SK-N-SH treated with all-trans-retinoic acid at 6 μM for 48 hours (cell line): ENCODE results near the gene ST8SIA1.

Experiments used
- ATAC-seq: fragments of 200-7000 bp; cut with Tn5 transposase; 3 replicates; pipeline ENCODE4 v1.9.1; 2020; ENCODE audit warnings: mild to moderate bottlenecking, moderate library complexity
- ARNTL ChIP-seq: fragments of 450-650 bp; formaldehyde crosslinking; IDR thresholded peaks from 2 replicates; pipeline ENCODE4 v1.5.0; 2020; ENCODE audit warnings: low read depth, mild to moderate bottlenecking, moderate library complexity, borderline replicate concordance
- BACH2 ChIP-seq: fragments of 250-450 bp; sonication (Bioruptor Pico); IDR thresholded peaks from 2 replicates; pipeline ENCODE4 v1.9.0; 2021; ENCODE audit warnings: mild to moderate bottlenecking, borderline replicate concordance
- CSDC2 ChIP-seq: fragments of 250-450 bp; sonication (Bioruptor Pico); IDR thresholded peaks from 2 replicates; pipeline ENCODE4 v1.5.0; 2020; ENCODE audit warnings: mild to moderate bottlenecking, moderate library complexity
- ESRRG ChIP-seq: fragments of 250-450 bp; sonication (Bioruptor Pico); IDR thresholded peaks from 2 replicates; pipeline ENCODE4 v1.6.1; 2021; ENCODE audit warnings: mild to moderate bottlenecking
- GLIS3 ChIP-seq: fragments of 250-450 bp; sonication (Bioruptor Pico); IDR thresholded peaks from 2 replicates; pipeline ENCODE4 v1.5.0; 2020; ENCODE audit warnings: mild to moderate bottlenecking, moderate library complexity
- ISL1 ChIP-seq: fragments of 250-450 bp; sonication (Bioruptor Pico); IDR thresholded peaks from 2 replicates; pipeline ENCODE4 v2.1.2; 2022; ENCODE audit warnings: mild to moderate bottlenecking, moderate library complexity
- OSR1 ChIP-seq: fragments of 250-450 bp; sonication (Bioruptor Pico); IDR thresholded peaks from 2 replicates; pipeline ENCODE4 v1.8.0; 2022; ENCODE audit warnings: moderate library complexity, mild to moderate bottlenecking, inconsistent platforms
- PPARA ChIP-seq: fragments of 250-450 bp; sonication (Bioruptor Pico); IDR thresholded peaks from 2 replicates; pipeline ENCODE4 v1.5.0; 2020; ENCODE audit warnings: mild to moderate bottlenecking, borderline replicate concordance
- RARB ChIP-seq: fragments of 250-450 bp; sonication (Bioruptor Pico); IDR thresholded peaks from 2 replicates; pipeline ENCODE4 v1.8.0; 2021; ENCODE audit warnings: mild to moderate bottlenecking, moderate library complexity
- SNAI2 ChIP-seq: fragments of 250-450 bp; sonication (Bioruptor Pico); IDR thresholded peaks from 2 replicates; pipeline ENCODE4 v1.5.0; 2020; ENCODE audit warnings: mild to moderate bottlenecking, moderate library complexity
- TCF4 ChIP-seq: fragments of 250-450 bp; sonication (Bioruptor Pico); IDR thresholded peaks from 2 replicates; pipeline ENCODE4 v1.8.0; 2021; ENCODE audit warnings: mild to moderate bottlenecking, moderate library complexity, borderline replicate concordance
- TOX ChIP-seq: fragments of 250-450 bp; sonication (Bioruptor Pico); IDR thresholded peaks from 2 replicates; pipeline ENCODE4 v1.8.0; 2021; ENCODE audit warnings: mild to moderate bottlenecking, moderate library complexity, borderline replicate concordance
- ZC3H10 ChIP-seq: fragments of 250-450 bp; sonication (Bioruptor Pico); IDR thresholded peaks from 2 replicates; pipeline ENCODE4 v1.5.1; 2021; ENCODE audit warnings: mild to moderate bottlenecking, moderate library complexity
- ZFP3 ChIP-seq: fragments of 250-450 bp; sonication (Bioruptor Pico); IDR thresholded peaks from 2 replicates; pipeline ENCODE4 v1.5.0; 2020; ENCODE audit warnings: mild to moderate bottlenecking, moderate library complexity
- ZFP30 ChIP-seq: fragments of 450-650 bp; formaldehyde crosslinking; IDR thresholded peaks from 2 replicates; pipeline ENCODE4 v1.5.0; 2022; ENCODE audit warnings: mild to moderate bottlenecking, moderate library complexity
- ZNF565 ChIP-seq: fragments of 450-650 bp; formaldehyde crosslinking; conservative IDR thresholded peaks from 2 replicates; pipeline ENCODE4 v1.5.0; 2020; ENCODE audit warnings: low read depth, mild to moderate bottlenecking, moderate library complexity
- ZNF8 ChIP-seq: fragments of 450-650 bp; formaldehyde crosslinking; IDR thresholded peaks from 2 replicates; pipeline ENCODE4 v1.5.0; 2020; ENCODE audit warnings: mild to moderate bottlenecking, moderate library complexity
- TF ChIP-seq, protein P1 (sequence below): fragments of 250-450 bp; sonication (Bioruptor Pico); IDR thresholded peaks from 2 replicates; pipeline ENCODE4 v1.5.1; 2021; ENCODE audit warnings: mild to moderate bottlenecking, moderate library complexity
- TF ChIP-seq, protein P2 (sequence below): fragments of 250-450 bp; sonication (Bioruptor Pico); IDR thresholded peaks from 2 replicates; pipeline ENCODE4 v1.8.0; 2020; ENCODE audit warnings: mild to moderate bottlenecking, moderate library complexity, borderline replicate concordance
- TF ChIP-seq, protein P3 (sequence below): fragments of 250-450 bp; sonication (Bioruptor Pico); IDR thresholded peaks from 2 replicates; pipeline ENCODE4 v1.8.0; 2021; ENCODE audit warnings: low read depth, mild to moderate bottlenecking, moderate library complexity, borderline replicate concordance
- TF ChIP-seq, protein P4 (sequence below): fragments of 250-450 bp; sonication (Bioruptor Pico); IDR thresholded peaks from 2 replicates; pipeline ENCODE4 v1.5.1; 2020; ENCODE audit warnings: low read depth, mild to moderate bottlenecking, moderate library complexity

The ST8SIA1 gene

DNA sequence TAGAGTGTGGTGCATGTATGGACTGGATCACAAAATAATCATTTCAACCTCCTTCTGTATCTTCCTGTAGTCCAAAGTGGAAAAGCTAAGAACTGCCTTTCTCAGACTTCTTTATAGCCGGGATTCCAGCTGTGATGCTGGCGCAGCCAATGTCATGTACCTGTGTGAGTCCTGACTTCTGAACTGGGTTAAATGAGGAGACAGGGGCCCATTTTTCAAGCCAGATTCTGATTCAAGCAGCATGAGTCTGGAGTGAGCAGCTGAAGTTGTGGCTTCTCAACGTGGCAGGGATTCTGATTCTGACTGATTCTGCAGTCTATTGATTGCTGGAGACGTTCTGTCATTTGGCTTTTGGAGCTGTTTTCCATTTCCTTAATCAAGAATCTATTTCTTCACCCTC, 111.2 kb downstream of the ST8SIA1 start:
- no peak for ATAC-seq
- TF ChIP-seq OSR1, result no peak
- TF ChIP-seq, protein P1, sequence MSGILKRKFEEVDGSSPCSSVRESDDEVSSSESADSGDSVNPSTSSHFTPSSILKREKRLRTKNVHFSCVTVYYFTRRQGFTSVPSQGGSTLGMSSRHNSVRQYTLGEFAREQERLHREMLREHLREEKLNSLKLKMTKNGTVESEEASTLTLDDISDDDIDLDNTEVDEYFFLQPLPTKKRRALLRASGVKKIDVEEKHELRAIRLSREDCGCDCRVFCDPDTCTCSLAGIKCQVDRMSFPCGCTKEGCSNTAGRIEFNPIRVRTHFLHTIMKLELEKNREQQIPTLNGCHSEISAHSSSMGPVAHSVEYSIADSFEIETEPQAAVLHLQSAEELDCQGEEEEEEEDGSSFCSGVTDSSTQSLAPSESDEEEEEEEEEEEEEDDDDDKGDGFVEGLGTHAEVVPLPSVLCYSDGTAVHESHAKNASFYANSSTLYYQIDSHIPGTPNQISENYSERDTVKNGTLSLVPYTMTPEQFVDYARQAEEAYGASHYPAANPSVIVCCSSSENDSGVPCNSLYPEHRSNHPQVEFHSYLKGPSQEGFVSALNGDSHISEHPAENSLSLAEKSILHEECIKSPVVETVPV (CRISPR knock-in tag), result no peak
- no peak for TF ChIP-seq SNAI2
- TF ChIP-seq ZC3H10 (CRISPR knock-in tag), result no peak
- TF ChIP-seq ZFP3, result no peak
- no peak for TF ChIP-seq TCF4 (CRISPR knock-in tag)
- TF ChIP-seq, protein P2, sequence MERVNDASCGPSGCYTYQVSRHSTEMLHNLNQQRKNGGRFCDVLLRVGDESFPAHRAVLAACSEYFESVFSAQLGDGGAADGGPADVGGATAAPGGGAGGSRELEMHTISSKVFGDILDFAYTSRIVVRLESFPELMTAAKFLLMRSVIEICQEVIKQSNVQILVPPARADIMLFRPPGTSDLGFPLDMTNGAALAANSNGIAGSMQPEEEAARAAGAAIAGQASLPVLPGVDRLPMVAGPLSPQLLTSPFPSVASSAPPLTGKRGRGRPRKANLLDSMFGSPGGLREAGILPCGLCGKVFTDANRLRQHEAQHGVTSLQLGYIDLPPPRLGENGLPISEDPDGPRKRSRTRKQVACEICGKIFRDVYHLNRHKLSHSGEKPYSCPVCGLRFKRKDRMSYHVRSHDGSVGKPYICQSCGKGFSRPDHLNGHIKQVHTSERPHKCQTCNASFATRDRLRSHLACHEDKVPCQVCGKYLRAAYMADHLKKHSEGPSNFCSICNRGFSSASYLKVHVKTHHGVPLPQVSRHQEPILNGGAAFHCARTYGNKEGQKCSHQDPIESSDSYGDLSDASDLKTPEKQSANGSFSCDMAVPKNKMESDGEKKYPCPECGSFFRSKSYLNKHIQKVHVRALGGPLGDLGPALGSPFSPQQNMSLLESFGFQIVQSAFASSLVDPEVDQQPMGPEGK, result no peak
- no peak for TF ChIP-seq BACH2 (CRISPR knock-in tag)
- TF ChIP-seq, protein P3, sequence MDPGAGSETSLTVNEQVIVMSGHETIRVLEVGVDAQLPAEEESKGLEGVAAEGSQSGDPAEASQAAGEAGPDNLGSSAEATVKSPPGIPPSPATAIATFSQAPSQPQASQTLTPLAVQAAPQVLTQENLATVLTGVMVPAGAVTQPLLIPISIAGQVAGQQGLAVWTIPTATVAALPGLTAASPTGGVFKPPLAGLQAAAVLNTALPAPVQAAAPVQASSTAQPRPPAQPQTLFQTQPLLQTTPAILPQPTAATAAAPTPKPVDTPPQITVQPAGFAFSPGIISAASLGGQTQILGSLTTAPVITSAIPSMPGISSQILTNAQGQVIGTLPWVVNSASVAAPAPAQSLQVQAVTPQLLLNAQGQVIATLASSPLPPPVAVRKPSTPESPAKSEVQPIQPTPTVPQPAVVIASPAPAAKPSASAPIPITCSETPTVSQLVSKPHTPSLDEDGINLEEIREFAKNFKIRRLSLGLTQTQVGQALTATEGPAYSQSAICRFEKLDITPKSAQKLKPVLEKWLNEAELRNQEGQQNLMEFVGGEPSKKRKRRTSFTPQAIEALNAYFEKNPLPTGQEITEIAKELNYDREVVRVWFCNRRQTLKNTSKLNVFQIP (CRISPR knock-in tag), result no peak
- TF ChIP-seq ESRRG (CRISPR knock-in tag), result no peak
- no peak for TF ChIP-seq ARNTL
- no peak for TF ChIP-seq ISL1 (CRISPR knock-in tag)
- TF ChIP-seq CSDC2 (CRISPR knock-in tag), result no peak
- TF ChIP-seq, all 23 proteins: peak for 0

DNA sequence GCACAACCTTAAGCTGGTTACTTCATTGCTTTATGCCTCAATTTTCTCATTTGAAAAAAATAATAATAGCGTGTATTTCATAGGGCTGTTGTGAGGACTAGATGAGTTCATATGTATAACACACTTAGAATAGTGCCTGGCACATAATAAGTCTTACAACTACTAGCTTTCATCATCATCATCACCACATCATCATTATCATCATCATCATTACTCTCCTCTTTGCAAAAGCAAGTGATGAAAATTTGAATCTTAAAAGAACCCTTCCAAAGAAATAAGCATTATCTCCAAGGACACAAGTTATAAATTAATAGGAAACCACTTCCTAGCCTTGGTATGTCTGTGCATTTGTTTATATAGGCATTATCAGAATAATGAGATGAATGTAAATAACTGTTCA, 117.0 kb downstream of the ST8SIA1 start:
- no peak for TF ChIP-seq TOX (CRISPR knock-in tag)
- ATAC-seq, result no peak

DNA sequence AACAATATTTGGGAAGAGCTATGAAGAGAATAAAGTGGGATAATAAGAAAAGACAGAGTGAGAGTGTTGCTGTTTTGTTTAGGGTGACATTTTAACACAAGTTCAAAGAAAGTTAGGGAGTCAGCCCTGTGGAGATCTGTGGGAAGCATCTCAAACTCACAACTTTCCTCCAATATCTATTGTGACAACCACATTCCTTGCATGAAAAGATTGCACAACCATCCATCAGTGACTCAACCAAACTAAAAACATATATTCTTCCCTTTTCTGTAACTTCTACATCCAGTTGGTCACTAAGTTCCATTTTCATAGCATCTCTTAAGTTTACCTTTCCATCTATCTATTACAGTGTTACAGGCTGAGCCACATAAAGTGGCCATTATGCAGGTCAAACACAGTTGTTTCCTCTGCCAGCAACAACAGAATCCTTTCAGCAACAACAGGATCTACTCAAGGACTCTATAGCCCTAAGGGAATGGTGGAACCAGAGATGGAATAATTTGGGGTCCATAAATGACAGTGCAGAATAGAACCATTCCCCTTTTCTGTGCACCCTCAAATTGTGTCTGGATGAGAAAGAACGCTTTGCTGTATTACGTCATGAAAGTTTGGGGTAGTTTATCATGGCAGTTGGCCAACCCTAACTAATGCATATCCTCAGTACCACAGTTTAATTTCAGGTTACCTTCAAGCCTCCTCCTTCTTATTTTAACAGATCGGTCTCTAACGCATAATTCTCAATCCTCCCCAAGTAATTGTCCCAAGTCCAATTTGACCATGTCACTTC, 118.8 kb downstream of the ST8SIA1 start:
- TF ChIP-seq ZC3H10 (CRISPR knock-in tag), result no peak
- no peak for TF ChIP-seq ZFP3
- TF ChIP-seq, protein P3 (CRISPR knock-in tag), result no peak
- TF ChIP-seq ZNF565 (CRISPR knock-in tag), result no peak
- no peak for TF ChIP-seq ZNF8 (CRISPR knock-in tag)
- TF ChIP-seq BACH2 (CRISPR knock-in tag), result no peak
- TF ChIP-seq ARNTL, result no peak
- no peak for TF ChIP-seq ISL1 (CRISPR knock-in tag)
- no peak for TF ChIP-seq PPARA (CRISPR knock-in tag)
- no peak for TF ChIP-seq GLIS3 (CRISPR knock-in tag)
- no peak for TF ChIP-seq RARB
- TF ChIP-seq, protein P1 (CRISPR knock-in tag), result no peak
- TF ChIP-seq, protein P4, sequence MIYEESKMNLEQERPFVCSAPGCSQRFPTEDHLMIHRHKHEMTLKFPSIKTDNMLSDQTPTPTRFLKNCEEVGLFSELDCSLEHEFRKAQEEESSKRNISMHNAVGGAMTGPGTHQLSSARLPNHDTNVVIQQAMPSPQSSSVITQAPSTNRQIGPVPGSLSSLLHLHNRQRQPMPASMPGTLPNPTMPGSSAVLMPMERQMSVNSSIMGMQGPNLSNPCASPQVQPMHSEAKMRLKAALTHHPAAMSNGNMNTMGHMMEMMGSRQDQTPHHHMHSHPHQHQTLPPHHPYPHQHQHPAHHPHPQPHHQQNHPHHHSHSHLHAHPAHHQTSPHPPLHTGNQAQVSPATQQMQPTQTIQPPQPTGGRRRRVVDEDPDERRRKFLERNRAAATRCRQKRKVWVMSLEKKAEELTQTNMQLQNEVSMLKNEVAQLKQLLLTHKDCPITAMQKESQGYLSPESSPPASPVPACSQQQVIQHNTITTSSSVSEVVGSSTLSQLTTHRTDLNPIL, result no peak
- TF ChIP-seq TOX (CRISPR knock-in tag), result no peak
- TF ChIP-seq ZFP30 (CRISPR knock-in tag), result no peak
- TF ChIP-seq TCF4 (CRISPR knock-in tag), result no peak
- ATAC-seq, result no peak
